ENCODE measurements around the gene TTC16.

DNA sequence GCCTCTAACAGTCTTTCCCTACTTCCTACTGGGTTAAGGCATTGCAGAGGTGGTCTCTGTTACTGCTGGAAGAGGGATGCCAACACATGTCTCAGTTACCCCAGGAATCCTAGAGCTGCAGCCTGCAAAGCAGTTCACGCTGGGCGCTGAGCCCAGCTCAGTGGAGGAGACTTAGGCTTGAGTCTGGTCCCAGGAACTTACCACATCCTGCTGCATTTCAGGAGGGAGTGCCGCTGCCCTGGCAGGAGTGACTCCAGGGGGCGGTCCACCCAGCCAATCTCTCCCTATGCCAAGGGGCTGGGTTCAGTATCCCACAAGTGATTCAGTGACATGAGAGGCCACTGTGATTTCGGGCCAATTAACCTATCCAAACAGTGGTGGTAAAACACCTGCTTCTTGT, 7.6 kb downstream of the TTC16 start:
- no peak for TF ChIP-seq POLR2A (IDR thresholded peaks at IDR 0.05)
- TF ChIP-seq, protein P1, sequence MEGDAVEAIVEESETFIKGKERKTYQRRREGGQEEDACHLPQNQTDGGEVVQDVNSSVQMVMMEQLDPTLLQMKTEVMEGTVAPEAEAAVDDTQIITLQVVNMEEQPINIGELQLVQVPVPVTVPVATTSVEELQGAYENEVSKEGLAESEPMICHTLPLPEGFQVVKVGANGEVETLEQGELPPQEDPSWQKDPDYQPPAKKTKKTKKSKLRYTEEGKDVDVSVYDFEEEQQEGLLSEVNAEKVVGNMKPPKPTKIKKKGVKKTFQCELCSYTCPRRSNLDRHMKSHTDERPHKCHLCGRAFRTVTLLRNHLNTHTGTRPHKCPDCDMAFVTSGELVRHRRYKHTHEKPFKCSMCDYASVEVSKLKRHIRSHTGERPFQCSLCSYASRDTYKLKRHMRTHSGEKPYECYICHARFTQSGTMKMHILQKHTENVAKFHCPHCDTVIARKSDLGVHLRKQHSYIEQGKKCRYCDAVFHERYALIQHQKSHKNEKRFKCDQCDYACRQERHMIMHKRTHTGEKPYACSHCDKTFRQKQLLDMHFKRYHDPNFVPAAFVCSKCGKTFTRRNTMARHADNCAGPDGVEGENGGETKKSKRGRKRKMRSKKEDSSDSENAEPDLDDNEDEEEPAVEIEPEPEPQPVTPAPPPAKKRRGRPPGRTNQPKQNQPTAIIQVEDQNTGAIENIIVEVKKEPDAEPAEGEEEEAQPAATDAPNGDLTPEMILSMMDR (IDR thresholded peaks at IDR 0.05): no peak
